Urothelium cell line (cell line): ENCODE results near the gene ARL6IP4.
A peak's percentile ranks its signal among the peaks of the same experiment; 100 is the strongest.
"Not testable (repeated sequence)": the region's sequence is repeated elsewhere in the genome, so short reads cannot be mapped to it uniquely, and the experiment has no call there.

Experiments used
- DNase-seq: peaks from one replicate; pipeline ENCODE4 v3.0.0; 2011; ENCODE audit warnings: low spot score, mixed read lengths
- FAIRE-seq: peaks from 2 replicates; lab custom pipeline; 2011; peaks lifted over from hg19 to GRCh38; lab: Jason Lieb, UNC

ARL6IP4 gene

GRCh38 chr12:123005081-123005626 lies 24.7 kb downstream of the ARL6IP4 start:
- FAIRE-seq (no peak), DNase-seq (no peak)

- DNase-seq (no peak), FAIRE-seq (no peak)
Observed at GRCh38 chr12:123006977-123007376, 26.5 kb downstream of the ARL6IP4 start.

- FAIRE-seq (no peak), DNase-seq (no peak)
Observed at GRCh38 chr12:123010110-123010509, 29.6 kb downstream of the ARL6IP4 start.

- FAIRE-seq (no peak), DNase-seq (no peak)
Observed at GRCh38 chr12:123010681-123011080, 30.2 kb downstream of the ARL6IP4 start.

GRCh38 chr12:123011701-123012100 lies 31.2 kb downstream of the ARL6IP4 start:
- DNase-seq, result no peak
- FAIRE-seq, result no peak

- FAIRE-seq (no peak), DNase-seq (no peak)
Observed at GRCh38 chr12:123013185-123014095, 33.0 kb downstream of the ARL6IP4 start.

- DNase-seq, FAIRE-seq: not testable (repeated sequence)
Observed at GRCh38 chr12:123014473-123014872, 34.0 kb downstream of the ARL6IP4 start.

- DNase-seq, result no peak
Observed at GRCh38 chr12:123017753-123018152, 37.3 kb downstream of the ARL6IP4 start.

GRCh38 chr12:123019841-123020138 lies 39.3 kb downstream of the ARL6IP4 start:
- DNase-seq (no peak), FAIRE-seq (no peak)

More at GRCh38 chr12:123017753-123018152, 37.3 kb downstream of the ARL6IP4 start:
- no peak for FAIRE-seq

- DNase-seq, result no peak
- no peak for FAIRE-seq
Observed at GRCh38 chr12:123021688-123022604, 41.5 kb downstream of the ARL6IP4 start.

- DNase-seq (no peak), FAIRE-seq (no peak)
Observed at GRCh38 chr12:123022846-123023245, 42.4 kb downstream of the ARL6IP4 start.

GRCh38 chr12:123024819-123025391 lies 44.4 kb downstream of the ARL6IP4 start:
- DNase-seq, result peak; percentile 22
- FAIRE-seq, result no peak

GRCh38 chr12:123026094-123026853 lies 45.8 kb downstream of the ARL6IP4 start:
- DNase-seq, result no peak
- FAIRE-seq, result no peak

- no peak for FAIRE-seq
- no peak for DNase-seq
Observed at GRCh38 chr12:123027726-123028445, 47.4 kb downstream of the ARL6IP4 start.

GRCh38 chr12:123028475-123028874 lies 48.0 kb downstream of the ARL6IP4 start:
- DNase-seq (no peak), FAIRE-seq (no peak)

- DNase-seq, result no peak
- FAIRE-seq, result peak; percentile 42
Observed at GRCh38 chr12:123029550-123029949, 49.1 kb downstream of the ARL6IP4 start.

GRCh38 chr12:123030686-123031085 lies 50.2 kb downstream of the ARL6IP4 start:
- FAIRE-seq, result no peak

GRCh38 chr12:123031171-123031845 lies 50.8 kb downstream of the ARL6IP4 start:
- no peak for FAIRE-seq
- no peak for DNase-seq

More at GRCh38 chr12:123030686-123031085, 50.2 kb downstream of the ARL6IP4 start:
- no peak for DNase-seq
